GM23338 (cell line): ENCODE results near the gene SNCB. TPM values are rescaled to one million over a fixed set of nuclear protein-coding genes. Genes with fewer than 3 reads are reported as not detected.
A peak's percentile ranks its signal among the peaks of the same experiment; 100 is the strongest.

ENCODE experiments used
- ATAC-seq: fragments of 200-7000 bp; cut with Tn5 transposase; 3 replicates; pipeline ENCODE4 v1.9.1; 2020
- DNase-seq: peaks from one replicate; pipeline ENCODE4 v3.0.0-alpha.2; 2015; ENCODE audit warnings: low spot score
- H2AFZ ChIP-seq: fragments of 200-600 bp; sonication (generic); 2 replicates; pipeline ENCODE4 v1.8.0; 2016; ENCODE audit warnings: antibody characterized with exemption, mild to moderate bottlenecking, moderate library complexity
- H3F3A ChIP-seq: fragments of 200-600 bp; sonication (generic); replicated peaks from 2 replicates; pipeline ENCODE4 v1.8.0; 2017; ENCODE audit warnings: antibody characterized with exemption, mixed run types, low read depth
- H3K27ac ChIP-seq: fragments of 200-600 bp; sonication (generic); 2 replicates; pipeline ENCODE4 v1.6.1; 2016; ENCODE audit warnings: low read depth
- H3K27me3 ChIP-seq: fragments of 200-600 bp; sonication (generic); 2 replicates; pipeline ENCODE4 v1.8.0; 2016; ENCODE audit warnings: mild to moderate bottlenecking, mixed run types, moderate library complexity; ENCODE audit not compliant: insufficient read depth
- H3K36me3 ChIP-seq: fragments of 200-600 bp; sonication (generic); 2 replicates; pipeline ENCODE4 v1.8.0; 2016; ENCODE audit warnings: mild to moderate bottlenecking; ENCODE audit not compliant: insufficient read depth
- H3K4me1 ChIP-seq: fragments of 200-600 bp; sonication (generic); 2 replicates; pipeline ENCODE4 v1.8.0; 2016; ENCODE audit warnings: mild to moderate bottlenecking, moderate library complexity; ENCODE audit not compliant: insufficient read depth
- H3K4me2 ChIP-seq: fragments of 200-600 bp; sonication (generic); 2 replicates; pipeline ENCODE4 v1.7.1; 2017; ENCODE audit warnings: mixed run types
- H3K4me3 ChIP-seq: fragments of 200-600 bp; sonication (generic); 2 replicates; pipeline ENCODE4 v1.6.1; 2016; ENCODE audit warnings: mixed run types
- H3K79me2 ChIP-seq: fragments of 200-600 bp; sonication (generic); replicated peaks from 2 replicates; pipeline ENCODE4 v1.8.0; 2017; ENCODE audit warnings: mild to moderate bottlenecking; ENCODE audit not compliant: insufficient read depth
- H3K9me2 ChIP-seq: fragments of 200-600 bp; sonication (generic); 2 replicates; pipeline ENCODE4 v1.8.0; 2017; ENCODE audit not compliant: insufficient read depth
- H4K20me1 ChIP-seq: fragments of 200-600 bp; sonication (generic); replicated peaks from 2 replicates; pipeline ENCODE4 v1.8.0; 2017; ENCODE audit warnings: mild to moderate bottlenecking; ENCODE audit not compliant: insufficient read depth
- H3K27ac Mint-ChIP-seq: 2 replicates; pipeline ENCODE4 v1.8.0; 2020; ENCODE audit warnings: inconsistent platforms, mild to moderate bottlenecking, moderate library complexity, mixed read lengths
- H3K27me3 Mint-ChIP-seq: 3 replicates; pipeline ENCODE4 v1.8.0; 2022; ENCODE audit warnings: low read depth, mild to moderate bottlenecking, moderate library complexity, mixed read lengths, inconsistent platforms; ENCODE audit not compliant: insufficient read depth, poor library complexity
- H3K36me3 Mint-ChIP-seq: 3 replicates; pipeline ENCODE4 v1.8.0; 2021; ENCODE audit warnings: low read depth, mild to moderate bottlenecking, inconsistent platforms, moderate library complexity, mixed read lengths
- H3K4me1 Mint-ChIP-seq: 3 replicates; pipeline ENCODE4 v1.8.0; 2020; ENCODE audit warnings: mild to moderate bottlenecking, inconsistent platforms, mixed read lengths
- H3K4me3 Mint-ChIP-seq: 3 replicates; pipeline ENCODE4 v1.8.0; 2021; ENCODE audit warnings: moderate library complexity, mild to moderate bottlenecking, inconsistent platforms, mixed read lengths
- H3K9me3 Mint-ChIP-seq: 3 replicates; pipeline ENCODE4 v1.8.0; 2020; ENCODE audit warnings: moderate library complexity, mild to moderate bottlenecking, inconsistent platforms, mixed read lengths
- CREB1 ChIP-seq: fragments of 250-450 bp; sonication (Bioruptor Pico); IDR thresholded peaks from 2 replicates; pipeline ENCODE4 v1.5.0; 2020; ENCODE audit warnings: low read depth, mild to moderate bottlenecking, moderate library complexity
- CTCF ChIP-seq, 2 experiments: fragments of 200-600 bp in 1 of 2; sonication (generic) in 1 of 2; conservative IDR thresholded peaks; 2 replicates each; pipeline versions ENCODE4 v1.5.1 to v1.6.1; 2016 to 2017; ENCODE audit warnings: antibody characterized with exemption in 2 of 2, low read depth in 2 of 2, mild to moderate bottlenecking in 2 of 2, moderate library complexity in 1 of 2
- EZH2phosphoT487 ChIP-seq: fragments of 200-600 bp; sonication (generic); IDR thresholded peaks from one replicate; pipeline ENCODE4 v1.8.1; 2018; ENCODE audit warnings: antibody characterized with exemption; ENCODE audit not compliant: unreplicated experiment
- JUNB ChIP-seq: IDR thresholded peaks from one replicate; pipeline ENCODE4 v1.6.1; 2016; ENCODE audit warnings: antibody characterized with exemption; ENCODE audit not compliant: unreplicated experiment
- NANOG ChIP-seq: IDR thresholded peaks from 2 replicates; pipeline ENCODE4 v1.6.1; 2016; ENCODE audit warnings: antibody characterized with exemption, borderline replicate concordance
- POLR2AphosphoS5 ChIP-seq: IDR thresholded peaks from 2 replicates; pipeline ENCODE4 v1.6.1; 2016; ENCODE audit warnings: antibody characterized with exemption, low read depth
- REST ChIP-seq: IDR thresholded peaks from one replicate; pipeline ENCODE4 v1.6.1; 2018; ENCODE audit warnings: antibody characterized with exemption; ENCODE audit not compliant: unreplicated experiment
- STAT1 ChIP-seq: IDR thresholded peaks from one replicate; pipeline ENCODE4 v1.6.1; 2016; ENCODE audit warnings: antibody characterized with exemption; ENCODE audit not compliant: unreplicated experiment
- ZNF331 ChIP-seq: fragments of 250-450 bp; sonication (Bioruptor Pico); IDR thresholded peaks from 2 replicates; pipeline ENCODE4 v1.5.0; 2020; ENCODE audit warnings: low read depth, mild to moderate bottlenecking, moderate library complexity
- polyA plus RNA-seq: library from polyadenylated mRNA; unstranded; fragments of >200 nt; fragmentation: Nextera tagmentation; extraction: Ambion mirVana; gene quantifications from 2 replicates; pipeline ENCODE4 v1.2.1, GENCODE V29; 2016
- total RNA-seq: library from RNA; depleted of rRNA; stranded (reverse); fragments of >200 nt; shearing (Covaris generic); gene quantifications from 2 replicates; pipeline ENCODE4 v1.2.3, GENCODE V29; 2014

Gene SNCB
- total and polyA plus RNA-seq, 2 experiments from 2014 or later, result 3.6 to 13.5 TPM

DNA sequence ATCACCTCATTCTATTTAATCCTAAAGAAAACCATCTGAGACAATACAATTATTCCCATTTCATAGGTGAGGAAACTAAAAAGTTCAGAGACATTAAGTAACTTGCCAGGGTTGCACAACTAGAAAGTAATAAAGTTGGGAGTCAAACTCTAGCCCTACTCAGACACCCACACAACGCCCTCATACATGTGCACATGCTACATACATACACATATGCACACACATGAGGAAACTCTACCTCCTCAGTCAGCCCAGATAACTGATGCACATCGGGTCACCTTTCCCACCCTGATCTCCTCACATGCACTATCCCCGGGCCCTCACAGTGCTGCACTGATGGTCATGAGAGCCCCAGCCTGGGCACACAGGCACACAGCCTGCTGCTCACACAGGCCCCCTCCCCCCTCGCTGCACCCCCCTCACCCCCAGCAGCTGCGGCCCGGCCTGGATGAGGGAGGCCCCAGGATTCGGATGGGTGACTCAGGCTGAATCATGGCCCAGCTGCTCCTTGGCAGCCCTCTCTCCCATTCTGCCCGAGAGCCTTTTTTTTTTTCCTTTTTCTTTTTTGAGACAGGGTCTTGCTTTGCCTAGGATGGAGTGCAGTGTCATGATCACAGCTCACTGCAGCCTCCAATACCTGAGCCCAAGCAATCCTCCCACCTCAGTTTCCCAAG, 15.4 kb downstream of the SNCB start:
- H3K79me2 ChIP-seq, result no peaks in the 10 kb centered on the region
- Mint-ChIP-seq H3K27ac (no peak overlapping the region), H3K4me1 (peaks cover 18% of the 10 kb centered on the region), H3K9me3 (no peaks in the 10 kb centered on the region), H3K27me3 (peaks cover 37% of the 10 kb centered on the region), H3K36me3 (no peaks in the 10 kb centered on the region), H3K4me3 (no peak overlapping the region)
- no peak for ATAC-seq
- TF ChIP-seq CREB1 (CRISPR knock-in tag) (no peak), STAT1 (no peak), ZNF331 (CRISPR knock-in tag) (no peak), EZH2phosphoT487 (no peak), REST (no peak)
- no peaks in the 10 kb centered on the region for H4K20me1 ChIP-seq
- H3F3A ChIP-seq, result 0 out of 2 replicates have a peak, but pooled peaks cover 4% of the 10 kb centered on the region
- H2AFZ ChIP-seq, result no peak overlapping the region
- H3K27ac ChIP-seq, result no peak overlapping the region
- H3K4me3 ChIP-seq, result no peak overlapping the region
- H3K36me3 ChIP-seq, result no peaks in the 10 kb centered on the region
- peaks cover 3% of the 10 kb centered on the region; the same call in 1 of the 2 replicates for H3K4me1 ChIP-seq
- H3K27me3 ChIP-seq, result peaks cover 28% of the 10 kb centered on the region
- no peak overlapping the region for H3K4me2 ChIP-seq
- no peaks in the 10 kb centered on the region for H3K9me2 ChIP-seq
- DNase-seq, result no peak

GRCh38 chr5:176612855-176613254, 17.5 kb downstream of the SNCB start:
- Mint-ChIP-seq H3K27me3 (peaks cover 27% of the 10 kb centered on the region), H3K36me3 (no peaks in the 10 kb centered on the region), H3K4me1 (peaks cover 25% of the 10 kb centered on the region), H3K27ac (no peak overlapping the region), H3K9me3 (no peaks in the 10 kb centered on the region), H3K4me3 (no peak overlapping the region; the same call in 2 of the 3 replicates)
- H3K9me2 ChIP-seq, result no peaks in the 10 kb centered on the region
- H3K4me1 ChIP-seq, result peaks cover 7% of the 10 kb centered on the region; the same call in 1 of the 2 replicates
- no peak overlapping the region for H2AFZ ChIP-seq
- peaks cover 10% of the 10 kb centered on the region for H3K27me3 ChIP-seq
- H3F3A ChIP-seq, result 0 out of 2 replicates have a peak, but pooled peaks cover 11% of the 10 kb centered on the region
- no peaks in the 10 kb centered on the region for H3K79me2 ChIP-seq
- no peak overlapping the region for H3K4me3 ChIP-seq
- 0 out of 2 replicates have a peak overlapping the region, but pooled peaks have one; percentile 33 for H3K4me2 ChIP-seq
- H3K36me3 ChIP-seq, result no peaks in the 10 kb centered on the region
- H3K27ac ChIP-seq, result no peak overlapping the region
- ATAC-seq (peak; percentile 4; the same call in 1 of the 3 replicates), DNase-seq (peak; percentile 60)
- TF ChIP-seq NANOG (no peak), CTCF (conservative IDR thresholded peaks at IDR 0.05; ENCODE audit: low read depth in 2 of 2) (no peak), EZH2phosphoT487 (no peak), ZNF331 (CRISPR knock-in tag) (no peak), JUNB (no peak), POLR2AphosphoS5 (no peak)
- H4K20me1 ChIP-seq, result 0 out of 2 replicates have a peak, but pooled peaks cover 10% of the 10 kb centered on the region
